HG03520 (cell line): ENCODE data around the gene CERS2.

ENCODE experiments used
- ATAC-seq: cut with Tn5 transposase; IDR thresholded peaks from one replicate; pipeline ENCODE4 v1.9.1; 2021; ENCODE audit warnings: mild to moderate bottlenecking, moderate library complexity; ENCODE audit not compliant: unreplicated experiment

Gene CERS2

GRCh38 chr1:150974580-150975478 is at the start of gene CERS2:
TSS of gene CERS2 (minus strand) at chr1:150974835. CDS start at chr1:150969090, 5,745 bp downstream.
- ATAC-seq, result peak; percentile 50

GRCh38 chr1:151013518-151013917 is 38.9 kb upstream of the CERS2 start:
- no peak for ATAC-seq

- ATAC-seq, result no peak
Measured at GRCh38 chr1:151012684-151013471, 38.2 kb upstream of the CERS2 start.

- no peak for ATAC-seq
Measured at GRCh38 chr1:151011154-151011850, 36.7 kb upstream of the CERS2 start.

GRCh38 chr1:151010346-151010726 is 35.7 kb upstream of the CERS2 start:
- no peak for ATAC-seq

GRCh38 chr1:151009674-151010345 is 35.2 kb upstream of the CERS2 start:
- no peak for ATAC-seq

- no peak for ATAC-seq
Measured at GRCh38 chr1:151009206-151009587, 34.6 kb upstream of the CERS2 start.

GRCh38 chr1:151008244-151009205 is 33.9 kb upstream of the CERS2 start, which contains the start of gene PRUNE1:
TSS of gene PRUNE1 (plus strand) at chr1:151008449. CDS start at chr1:151008633, 184 bp downstream.
- ATAC-seq, result peak; percentile 56

- ATAC-seq, result no peak
Measured at GRCh38 chr1:151007853-151008243, 33.2 kb upstream of the CERS2 start.

GRCh38 chr1:151006327-151007052 is 31.9 kb upstream of the CERS2 start, which contains the start of gene MINDY1:
TSS of gene MINDY1 (minus strand) at chr1:151006902. CDS start at chr1:151002617, 4,285 bp downstream.
- no peak for ATAC-seq

- no peak for ATAC-seq
Measured at GRCh38 chr1:151005729-151006319, 31.2 kb upstream of the CERS2 start.

GRCh38 chr1:151003180-151003579 is 28.5 kb upstream of the CERS2 start:
- ATAC-seq, result no peak

- no peak for ATAC-seq
Measured at GRCh38 chr1:151002611-151003010, 28.0 kb upstream of the CERS2 start.

GRCh38 chr1:151002051-151002450 is 27.4 kb upstream of the CERS2 start:
- ATAC-seq, result no peak

GRCh38 chr1:151001602-151002001 is 27.0 kb upstream of the CERS2 start:
- ATAC-seq, result no peak

GRCh38 chr1:151000408-151000807 is 25.8 kb upstream of the CERS2 start:
- no peak for ATAC-seq

GRCh38 chr1:150999926-151000325 is 25.3 kb upstream of the CERS2 start:
- ATAC-seq, result no peak

GRCh38 chr1:150999051-150999674 is 24.5 kb upstream of the CERS2 start:
- ATAC-seq, result no peak
